HG02981 (cell line): ENCODE results near the gene SCMH1.
A peak's percentile ranks its signal among the peaks of the same experiment; 100 is the strongest.

Experiments used
- ATAC-seq: cut with Tn5 transposase; IDR thresholded peaks from one replicate; pipeline ENCODE4 v1.9.1; 2021; ENCODE audit warnings: mild to moderate bottlenecking, moderate library complexity; ENCODE audit not compliant: unreplicated experiment

SCMH1 gene

DNA sequence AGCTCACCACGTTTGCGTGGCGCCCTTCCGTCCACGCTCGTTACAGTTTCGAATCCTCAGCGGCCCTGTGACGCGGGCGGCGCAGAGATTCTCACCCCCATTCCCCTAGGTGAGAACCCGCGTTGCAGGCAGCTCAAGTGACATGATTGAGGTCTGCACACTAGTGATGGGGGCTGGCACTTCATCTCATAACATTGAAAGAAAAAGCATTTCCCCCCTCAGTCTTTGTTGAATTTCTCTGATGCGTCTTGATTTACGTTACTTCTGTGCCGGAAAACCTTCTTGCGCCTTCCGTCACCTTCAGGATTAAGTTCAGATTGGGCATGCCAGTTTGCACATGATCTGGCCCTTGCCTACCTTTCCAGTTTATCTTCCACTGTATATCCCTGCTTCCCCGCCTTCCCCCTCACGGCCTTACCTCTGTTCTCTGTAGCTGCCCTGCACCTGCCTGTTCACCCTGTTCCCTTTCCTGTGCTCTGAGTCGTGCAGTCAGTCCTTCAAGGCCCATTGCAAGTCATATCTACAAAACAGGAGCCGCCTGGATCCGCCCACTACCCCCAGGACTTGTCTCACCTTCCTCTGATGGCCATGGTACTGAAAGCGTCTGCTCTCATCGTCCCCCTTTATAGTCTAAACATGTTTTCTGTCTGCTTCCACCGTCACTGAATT is 261.5 kb downstream of the SCMH1 start:
- ATAC-seq = no peak

GRCh38 chr1:40980068-40980452 is 262.0 kb downstream of the SCMH1 start:
- peak; percentile 18 for ATAC-seq

- peak; percentile 82 for ATAC-seq
Measured at GRCh38 chr1:40979241-40980067, 262.7 kb downstream of the SCMH1 start, which contains the start of gene CTPS1. Gene CTPS1 (plus strand): TSS chr1:40979696. CDS start chr1:40983291, 3,595 bp downstream.

- ATAC-seq = no peak
Measured at GRCh38 chr1:40978886-40979240, 263.2 kb downstream of the SCMH1 start.

GRCh38 chr1:40977716-40978115 is 264.4 kb downstream of the SCMH1 start:
- no peak for ATAC-seq
